Neutrophil (primary cell): ENCODE data around the gene EIF5AL1.
"Not testable (repeated sequence)": the region's sequence is repeated elsewhere in the genome, so short reads cannot be mapped to it uniquely, and the experiment has no call there.

Experiments used
- H3K27ac ChIP-seq: fragments of 200-600 bp; sonication (generic); 2 replicates; pipeline ENCODE4 v1.5.1; 2016; ENCODE audit warnings: mild to moderate bottlenecking, moderate library complexity
- H3K27me3 ChIP-seq: fragments of 200-600 bp; sonication (generic); 2 replicates; pipeline ENCODE4 v1.6.0; 2016; ENCODE audit warnings: mild to moderate bottlenecking
- H3K36me3 ChIP-seq: fragments of 200-600 bp; sonication (generic); 2 replicates; pipeline ENCODE4 v1.5.1; 2017
- H3K4me1 ChIP-seq, 2 experiments: fragments of 200-600 bp in 1 of 2; sonication (generic) in 1 of 2; 1 replicate in 1 of 2; 2 replicates in 1 of 2; pipeline versions ENCODE4 v1.5.1 to v1.6.1; 2013 to 2016; ENCODE audit warnings: low read depth in 1 of 2, low read length in 1 of 2, mild to moderate bottlenecking in 1 of 2, moderate library complexity in 1 of 2; ENCODE audit not compliant: control insufficient read depth in 1 of 2, insufficient read depth in 1 of 2
- H3K4me3 ChIP-seq, 2 experiments: fragments of 200-600 bp in 1 of 2; sonication (generic) in 1 of 2; 1 replicate in 1 of 2; 2 replicates in 1 of 2; pipeline ENCODE4 v1.5.1; 2013 to 2016; ENCODE audit warnings: low read depth in 1 of 2, low read length in 1 of 2, mild to moderate bottlenecking in 1 of 2, moderate library complexity in 1 of 2
- H3K9me3 ChIP-seq: fragments of 200-600 bp; sonication (generic); 2 replicates; pipeline ENCODE4 v1.5.1; 2016
- CTCF ChIP-seq: fragments of 200-600 bp; sonication (generic); IDR thresholded peaks from 2 replicates; pipeline ENCODE4 v1.5.1; 2016; ENCODE audit warnings: antibody characterized with exemption

The EIF5AL1 gene

GRCh38 chr10:79533142-79533902, 21.0 kb downstream of the EIF5AL1 start:
- H3K4me1 ChIP-seq, H3K27ac ChIP-seq: not testable (repeated sequence)

DNA sequence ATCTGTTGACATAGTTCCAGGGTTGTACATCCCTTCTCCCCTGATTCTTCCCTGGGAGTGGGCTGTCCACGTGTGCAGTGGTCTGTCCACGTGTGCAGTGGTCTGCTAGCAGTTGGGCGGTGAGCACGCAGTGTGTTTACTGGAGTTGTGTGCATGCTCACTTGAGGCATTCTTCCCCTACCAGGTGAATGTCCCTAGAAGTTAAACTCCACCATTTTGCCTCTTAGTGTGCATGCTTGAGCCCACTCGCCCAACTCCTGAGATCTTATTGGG, 21.5 kb downstream of the EIF5AL1 start:
- H3K27me3 ChIP-seq, H3K9me3 ChIP-seq, H3K36me3 ChIP-seq, H3K4me3 ChIP-seq, H3K4me1 ChIP-seq, H3K27ac ChIP-seq: not testable (repeated sequence)

More at GRCh38 chr10:79533142-79533902, 21.0 kb downstream of the EIF5AL1 start:
- H3K36me3 ChIP-seq, H3K27me3 ChIP-seq, H3K4me3 ChIP-seq, H3K9me3 ChIP-seq: not testable (repeated sequence)

GRCh38 chr10:79538311-79538710, 26.0 kb downstream of the EIF5AL1 start:
- H3K9me3 ChIP-seq, H3K4me3 ChIP-seq, H3K27ac ChIP-seq, H3K36me3 ChIP-seq, H3K4me1 ChIP-seq, H3K27me3 ChIP-seq: not testable (repeated sequence)

- H3K9me3 ChIP-seq, H3K4me1 ChIP-seq, H3K27me3 ChIP-seq, H3K36me3 ChIP-seq, H3K27ac ChIP-seq, H3K4me3 ChIP-seq: not testable (repeated sequence)
Measured at GRCh38 chr10:79540930-79541329, 28.6 kb downstream of the EIF5AL1 start.

- H3K36me3 ChIP-seq, result no peaks in the 10 kb centered on the region
- no peaks in the 10 kb centered on the region for H3K27me3 ChIP-seq
- peaks cover 7 to 8% of the 10 kb centered on the region in 2 experiments for H3K4me1 ChIP-seq
- no peaks in the 10 kb centered on the region for H3K9me3 ChIP-seq
- TF ChIP-seq CTCF, result no peak
- no peak overlapping the region for H3K4me3 ChIP-seq
- H3K27ac ChIP-seq, result no peak overlapping the region
Measured at GRCh38 chr10:79542626-79543025, 30.3 kb downstream of the EIF5AL1 start.

DNA sequence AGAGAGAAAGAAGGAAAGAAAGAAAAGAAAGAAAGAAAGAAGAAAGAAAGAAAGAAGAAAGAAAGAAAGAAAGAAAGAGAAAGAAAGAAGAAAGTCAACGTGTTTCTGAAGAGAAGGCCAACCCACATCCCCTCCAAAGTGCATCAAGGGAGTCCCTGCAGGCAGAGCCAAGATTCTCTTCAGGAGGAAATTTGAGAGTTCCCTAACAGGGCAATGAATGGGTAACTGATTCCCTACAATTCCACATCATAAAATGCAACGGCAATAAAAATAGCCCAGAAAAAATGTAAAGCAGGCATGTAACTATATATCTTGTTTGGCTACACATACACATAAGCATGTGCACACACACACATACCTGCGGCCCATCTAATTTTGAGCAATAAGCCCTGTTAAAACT, 32.1 kb downstream of the EIF5AL1 start:
- not testable (repeated sequence) for H3K9me3 ChIP-seq, H3K4me3 ChIP-seq, H3K27ac ChIP-seq, H3K27me3 ChIP-seq, H3K4me1 ChIP-seq, H3K36me3 ChIP-seq

GRCh38 chr10:79544926-79545659, 32.8 kb downstream of the EIF5AL1 start:
- not testable (repeated sequence) for H3K27ac ChIP-seq, H3K4me3 ChIP-seq, H3K9me3 ChIP-seq, H3K4me1 ChIP-seq, H3K27me3 ChIP-seq, H3K36me3 ChIP-seq

- not testable (repeated sequence) for H3K9me3 ChIP-seq, H3K27me3 ChIP-seq
Measured at GRCh38 chr10:79547128-79547527, 34.8 kb downstream of the EIF5AL1 start.

DNA sequence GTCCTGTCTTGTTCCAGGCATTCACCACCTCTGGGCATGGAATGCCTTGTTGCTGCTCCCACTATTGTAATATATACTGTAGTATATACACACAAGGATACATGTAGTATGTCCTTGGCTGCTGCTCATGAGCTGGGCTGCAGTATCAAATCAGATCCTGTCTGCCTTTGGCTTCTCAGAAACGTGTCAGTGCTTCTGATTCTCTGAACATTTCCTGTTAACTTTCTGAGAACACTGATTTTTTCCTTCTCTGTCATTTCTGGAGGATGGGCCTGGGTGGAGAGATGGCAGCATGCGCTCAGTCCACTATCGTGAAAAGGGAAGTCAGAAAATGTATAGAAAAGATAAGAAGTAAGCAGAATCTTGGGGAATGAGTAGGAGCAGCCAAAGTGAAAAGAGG, 35.6 kb downstream of the EIF5AL1 start:
- Histone ChIP-seq H3K4me3 (no peak overlapping the region), H3K27ac (no peak overlapping the region), H3K9me3 (no peaks in the 10 kb centered on the region), H3K36me3 (no peaks in the 10 kb centered on the region), H3K4me1 (peaks cover 0 to under 1% of the 10 kb centered on the region in 2 experiments), H3K27me3 (no peaks in the 10 kb centered on the region)
- no peak for TF ChIP-seq CTCF

More at GRCh38 chr10:79547128-79547527, 34.8 kb downstream of the EIF5AL1 start:
- not testable (repeated sequence) for H3K4me3 ChIP-seq, H3K4me1 ChIP-seq, H3K36me3 ChIP-seq, H3K27ac ChIP-seq
